SHP77 treated with DMSO at 0.1 percent for 48 hours (cell line): ENCODE measurements around the gene SUN2.

Source experiments
- DNase-seq: peaks from one replicate; lab custom pipeline; 2025; lab: John Stamatoyannopoulos, UW

Gene SUN2

DNA sequence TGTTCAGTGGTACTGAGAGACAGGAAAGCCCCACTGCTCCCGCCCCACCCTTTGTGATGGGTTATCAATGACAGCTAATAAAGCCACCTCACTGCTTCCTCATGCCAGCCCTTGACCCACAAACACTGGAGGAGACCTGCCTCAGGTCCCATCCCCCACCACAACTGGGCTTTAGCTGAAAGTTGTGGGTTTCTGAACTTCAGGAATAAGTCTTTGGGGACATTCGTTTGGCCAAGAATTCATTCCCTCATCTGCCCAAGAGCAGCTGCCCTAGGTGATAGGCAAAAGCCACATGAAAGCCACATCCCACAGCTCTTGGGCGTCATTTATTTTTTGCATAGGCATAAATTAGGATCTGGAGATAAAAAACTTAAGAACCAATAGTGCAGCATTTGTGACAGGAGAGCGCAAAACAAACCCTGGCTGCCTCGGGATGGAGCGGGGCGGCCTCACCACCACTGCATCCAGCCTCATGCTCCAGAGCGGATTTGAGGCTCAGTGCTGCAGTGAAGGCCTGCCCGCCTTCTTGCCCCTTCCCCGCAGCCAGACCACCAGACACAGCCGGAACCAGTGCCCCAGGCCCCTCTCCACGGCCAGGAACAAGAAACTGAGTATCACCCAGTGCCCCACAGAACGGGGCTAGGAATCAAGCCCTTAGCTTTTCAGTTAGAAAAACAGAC lies 21.2 kb downstream of the SUN2 start:
- DNase-seq, result no peak

GRCh38 chr22:38733724-38734381 lies 21.9 kb downstream of the SUN2 start:
- peak; percentile 85 for DNase-seq

GRCh38 chr22:38733329-38733723 lies 22.5 kb downstream of the SUN2 start:
- peak; percentile 64 for DNase-seq

DNA sequence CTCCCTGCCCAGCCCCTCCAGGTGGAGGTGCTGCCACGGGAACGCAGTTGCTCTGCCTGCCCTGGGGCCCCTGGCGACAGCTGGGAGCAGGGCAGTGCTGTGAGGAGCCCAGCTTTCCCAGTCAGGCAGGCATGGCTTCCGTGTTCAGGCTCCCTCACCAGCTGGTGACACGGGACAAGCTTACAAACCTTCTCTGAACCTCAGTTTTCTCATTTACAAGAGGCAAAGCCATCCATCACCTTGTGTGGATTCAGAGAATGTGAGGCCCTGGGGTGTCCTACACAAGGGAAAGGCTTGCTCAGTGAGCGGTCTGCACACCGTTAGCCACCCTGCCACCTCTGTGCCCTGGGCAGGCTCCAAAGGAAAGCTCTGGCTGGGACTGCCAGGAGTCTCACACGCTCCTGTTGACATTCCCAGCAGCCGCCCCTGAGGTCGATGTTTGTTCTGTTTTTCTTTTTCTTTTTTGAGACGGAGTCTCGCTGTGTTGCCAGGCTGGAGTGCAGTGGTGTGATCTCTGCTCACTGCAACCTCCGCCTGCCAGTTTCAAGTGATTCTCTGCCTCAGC lies 23.5 kb downstream of the SUN2 start:
- DNase-seq, result no peak

DNA sequence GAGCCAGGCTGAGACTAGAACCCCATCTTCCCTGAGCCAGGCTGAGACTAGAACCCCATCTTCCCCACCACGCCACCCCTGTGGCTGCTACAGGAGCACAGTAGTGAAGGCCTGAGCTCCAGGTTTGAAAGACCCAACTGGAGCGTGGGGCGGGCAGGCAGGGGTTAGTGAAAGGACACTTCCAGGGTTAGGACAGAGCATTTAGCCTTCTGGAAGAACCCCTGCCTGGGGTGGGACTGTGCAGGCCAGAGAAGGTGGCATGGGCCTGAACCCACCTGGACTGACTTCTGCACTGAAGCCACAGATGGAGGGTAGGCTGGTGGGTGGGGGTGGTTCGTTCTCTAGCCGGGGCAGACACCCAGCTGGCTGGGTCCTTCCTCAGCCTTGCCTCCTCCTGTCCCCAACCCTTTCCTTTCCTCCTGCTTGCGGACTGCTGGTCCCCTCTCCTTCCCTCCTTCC lies 24.1 kb downstream of the SUN2 start:
- DNase-seq, result no peak

- DNase-seq, result no peak
Measured at GRCh38 chr22:38730411-38730871, 25.4 kb downstream of the SUN2 start.

- no peak for DNase-seq
Measured at GRCh38 chr22:38729946-38730345, 25.9 kb downstream of the SUN2 start.

DNA sequence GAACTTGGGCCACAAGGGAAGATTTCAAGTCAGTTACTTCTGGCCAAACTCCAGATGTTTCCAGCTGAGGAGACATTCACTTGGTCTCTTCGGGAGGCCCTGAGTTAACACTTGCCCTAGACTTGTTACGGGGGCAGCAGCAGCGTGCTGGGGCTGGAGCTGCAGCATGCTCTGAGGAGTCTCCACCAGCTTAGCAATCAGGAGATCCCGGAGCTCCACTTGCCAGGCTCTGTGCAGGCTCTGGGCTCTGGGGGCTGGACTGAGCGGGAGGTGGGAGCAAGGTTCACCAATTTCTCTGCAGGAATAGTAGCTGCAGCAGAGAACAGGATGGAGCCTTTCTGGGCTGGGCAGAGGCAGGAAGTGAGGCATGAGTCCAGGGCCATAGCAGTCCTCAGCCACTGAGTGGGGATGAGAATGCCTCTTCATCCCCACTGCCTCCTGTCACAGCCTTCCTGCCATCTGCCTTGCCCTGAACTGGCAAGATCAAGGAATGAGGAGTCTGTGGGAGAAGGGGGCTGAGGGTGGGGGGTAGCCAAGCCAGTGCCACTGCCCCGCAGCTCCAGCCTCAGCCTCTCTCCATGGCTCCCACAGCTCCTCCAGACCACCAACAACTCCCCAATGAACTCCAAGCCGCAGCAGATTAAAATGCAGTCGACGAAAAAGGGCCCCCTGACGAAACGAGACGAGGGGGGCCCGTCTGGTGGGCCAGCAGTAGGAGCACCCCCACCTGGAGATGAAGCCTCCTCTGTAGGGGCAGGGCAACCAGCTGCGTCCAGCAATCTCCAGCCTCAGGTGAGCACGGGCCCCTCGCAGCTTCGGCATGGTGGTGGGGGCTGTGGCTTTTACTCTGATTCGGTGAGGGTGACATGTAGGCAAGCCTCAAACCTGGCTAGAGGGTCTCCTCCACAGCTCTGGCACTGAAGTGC lies 26.7 kb downstream of the SUN2 start:
- DNase-seq, result no peak

DNA sequence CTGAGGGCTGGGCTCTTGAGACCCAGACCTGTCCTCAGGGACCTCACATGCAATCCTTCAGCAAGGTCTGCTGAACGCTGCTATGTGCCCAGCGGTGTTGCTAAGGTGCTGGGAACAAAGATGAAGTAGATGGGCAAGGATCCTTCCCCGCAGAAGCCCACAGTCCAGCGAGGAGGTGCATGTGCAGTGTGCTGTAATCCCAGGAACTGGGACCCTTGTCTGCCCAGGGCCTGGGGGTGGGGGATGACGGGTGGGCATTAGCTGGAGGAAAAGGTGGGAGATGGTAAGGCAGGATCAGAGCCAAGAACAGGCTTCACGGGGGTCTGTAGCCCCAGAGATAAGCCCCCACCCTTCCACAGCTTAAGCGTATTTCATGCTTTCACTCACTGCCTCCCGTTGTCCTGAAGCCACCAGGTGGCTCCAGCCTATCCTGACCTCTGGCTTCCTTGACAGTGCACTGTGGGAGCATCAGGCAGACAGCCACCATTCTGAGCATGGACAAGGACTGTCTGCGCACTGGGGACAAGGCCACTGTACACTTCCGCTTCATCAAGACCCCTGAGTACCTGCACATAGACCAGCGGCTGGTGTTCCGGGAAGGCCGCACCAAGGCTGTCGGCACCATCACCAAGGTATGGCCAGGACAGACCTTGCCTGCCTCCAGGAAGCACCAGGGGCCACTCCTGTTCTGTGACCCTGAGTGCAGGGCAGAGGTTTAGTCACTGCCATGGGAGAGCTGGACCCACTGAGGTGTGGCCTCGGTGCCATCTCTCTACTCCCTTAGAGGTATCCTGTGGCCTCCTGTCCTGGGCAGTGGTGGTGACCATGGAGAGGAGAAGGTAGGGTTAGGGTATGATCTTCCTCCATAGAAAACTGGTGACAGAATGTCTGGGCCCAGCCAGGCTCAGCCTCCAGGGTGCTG lies 28.0 kb downstream of the SUN2 start:
- no peak for DNase-seq

DNA sequence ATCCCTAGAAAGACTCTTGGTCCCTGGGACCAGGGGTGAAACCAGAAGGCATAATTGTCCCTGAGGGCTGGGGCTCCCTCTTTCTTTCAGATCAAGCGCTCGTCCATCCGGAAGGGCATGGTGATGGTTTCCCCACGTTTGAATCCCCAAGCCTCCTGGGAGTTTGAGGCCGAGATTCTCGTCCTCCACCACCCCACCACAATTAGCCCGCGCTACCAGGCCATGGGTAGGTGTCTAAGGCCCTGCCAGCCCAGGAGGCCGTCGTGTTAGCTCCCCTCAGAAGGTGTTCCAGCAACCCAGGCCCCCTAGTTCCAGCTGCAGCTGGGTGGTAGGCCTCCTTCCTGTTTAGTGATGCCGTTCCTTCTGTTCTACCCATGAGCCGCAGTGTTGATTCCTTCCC lies 28.7 kb downstream of the SUN2 start:
- DNase-seq, result no peak

DNA sequence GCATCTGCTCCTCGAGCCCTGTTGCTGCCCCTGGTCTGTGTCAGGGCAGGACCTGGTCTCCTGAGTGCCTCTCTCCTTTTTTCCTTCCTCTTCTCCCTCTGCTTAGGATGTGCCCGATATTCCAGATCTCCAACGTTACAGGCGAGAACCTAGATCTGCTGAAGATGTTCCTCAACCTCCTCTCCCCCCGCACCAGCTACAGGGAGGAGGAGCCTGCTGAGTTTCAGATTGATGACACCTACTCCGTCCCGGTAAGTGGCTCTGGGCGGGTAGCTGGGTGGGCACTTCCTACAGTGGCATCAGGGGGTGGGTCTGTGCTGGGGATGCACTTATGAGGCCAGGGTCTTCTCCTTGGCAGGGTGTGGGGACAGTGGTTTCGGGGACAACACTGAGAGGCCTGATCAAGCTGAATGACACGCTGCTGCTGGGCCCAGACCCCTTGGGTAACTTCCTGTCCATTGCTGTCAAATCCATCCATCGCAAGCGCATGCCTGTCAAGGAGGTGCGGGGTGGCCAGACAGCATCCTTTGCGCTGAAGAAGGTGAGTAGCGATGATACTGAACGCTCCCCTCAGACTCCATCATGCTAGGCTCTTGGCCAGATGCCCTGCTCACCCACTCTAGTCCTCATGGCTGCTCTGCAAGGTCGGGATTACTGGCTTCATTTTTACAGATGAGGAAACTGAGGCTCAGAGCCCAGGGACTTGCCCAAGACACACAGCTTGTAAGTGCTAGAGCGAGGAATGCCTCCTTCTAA lies 29.7 kb downstream of the SUN2 start:
- no peak for DNase-seq

DNA sequence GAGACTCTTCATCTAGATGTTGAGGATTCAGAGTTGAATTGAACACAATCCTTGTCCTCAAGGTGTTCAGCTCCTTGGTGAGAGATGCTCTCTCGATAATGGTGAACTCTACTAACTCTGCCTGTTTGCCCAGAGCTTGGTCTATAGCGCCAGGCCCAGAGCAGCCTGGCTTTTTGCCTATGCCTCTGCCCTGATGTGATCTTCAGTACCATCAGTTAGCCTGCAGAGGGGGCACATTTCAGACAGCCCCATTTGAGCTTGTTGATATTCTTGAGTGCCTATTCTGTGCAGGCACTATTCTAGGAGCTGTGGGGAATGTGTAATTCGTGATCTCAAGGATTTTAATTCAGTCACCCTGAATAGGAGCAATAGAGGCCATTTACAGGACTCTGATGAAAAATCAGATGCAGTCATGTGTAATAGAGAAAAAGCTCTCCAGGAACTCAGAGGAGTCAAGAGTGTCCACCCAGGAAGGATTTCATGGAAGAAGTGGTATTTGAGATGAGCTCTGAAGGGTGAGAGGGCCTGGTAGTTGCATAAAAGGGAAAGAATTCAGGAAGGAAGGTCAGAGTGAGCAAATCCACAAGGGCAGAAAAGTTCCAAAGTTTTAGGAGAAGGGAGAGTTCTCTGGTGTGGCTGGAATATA lies 30.7 kb downstream of the SUN2 start:
- DNase-seq, result peak; percentile 20

GRCh38 chr22:38724176-38724575 lies 31.6 kb downstream of the SUN2 start:
- no peak for DNase-seq

DNA sequence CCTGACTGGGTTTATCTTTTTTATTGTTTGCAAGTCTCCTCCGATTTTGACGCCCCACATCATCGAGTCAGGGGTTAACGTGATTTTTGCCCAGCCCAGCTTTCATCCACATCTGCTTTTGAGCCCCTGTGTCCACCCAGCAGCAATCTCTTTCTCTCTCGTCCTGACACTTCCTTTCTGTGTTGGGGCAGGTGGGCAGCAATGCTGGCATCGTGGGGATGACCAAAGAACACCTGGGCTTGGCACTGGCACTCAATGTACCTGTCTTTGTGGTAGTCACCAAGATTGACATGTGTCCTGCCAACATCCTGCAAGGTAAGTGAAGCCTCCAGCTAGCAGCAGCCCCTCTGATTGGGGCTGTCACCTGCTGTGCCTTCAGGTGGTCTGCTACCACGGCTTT lies 34.2 kb downstream of the SUN2 start:
- DNase-seq, result no peak

DNA sequence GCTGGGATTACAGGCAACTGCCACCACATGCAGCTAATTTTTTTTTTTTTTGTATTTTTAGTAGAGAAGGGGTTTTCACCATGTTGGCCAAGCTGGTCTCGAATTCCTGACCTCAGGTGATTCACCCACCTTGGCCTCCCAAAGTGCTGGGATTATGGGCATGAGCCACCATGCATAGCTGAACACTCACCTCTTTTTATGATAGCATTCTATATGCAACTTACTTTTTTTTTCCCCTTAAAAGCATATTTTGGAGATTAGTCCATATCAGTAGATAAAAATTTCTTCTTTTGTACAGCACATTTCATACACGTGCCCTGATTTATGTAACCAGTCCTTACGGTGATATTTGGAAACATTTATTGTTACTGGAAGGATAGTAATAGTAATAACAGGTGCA lies 35.4 kb downstream of the SUN2 start:
- DNase-seq, result no peak

GRCh38 chr22:38719196-38719595 lies 36.6 kb downstream of the SUN2 start:
- no peak for DNase-seq

GRCh38 chr22:38718414-38718813 lies 37.4 kb downstream of the SUN2 start:
- DNase-seq, result no peak

DNA sequence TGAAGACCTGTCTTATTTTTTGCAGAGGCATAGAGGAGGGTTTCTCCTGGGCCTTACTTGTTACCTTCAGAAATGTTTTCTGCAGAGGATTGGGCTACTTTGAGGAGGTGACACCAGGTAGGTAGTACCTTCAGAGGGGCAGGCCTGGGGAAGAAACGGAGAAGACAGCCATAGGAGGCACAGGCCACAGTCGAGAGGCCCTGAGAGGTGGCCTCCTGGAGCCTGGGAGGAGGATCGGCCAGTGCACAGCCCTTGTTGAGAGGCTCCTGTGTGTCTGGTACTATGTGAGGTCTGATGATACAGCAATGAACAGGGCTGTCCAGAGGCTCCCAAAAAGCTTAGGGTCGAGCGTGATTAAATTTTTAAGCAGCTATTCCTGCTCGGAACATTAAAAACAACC lies 38.6 kb downstream of the SUN2 start:
- no peak for DNase-seq

GRCh38 chr22:38716826-38717225 lies 39.0 kb downstream of the SUN2 start:
- DNase-seq, result no peak

DNA sequence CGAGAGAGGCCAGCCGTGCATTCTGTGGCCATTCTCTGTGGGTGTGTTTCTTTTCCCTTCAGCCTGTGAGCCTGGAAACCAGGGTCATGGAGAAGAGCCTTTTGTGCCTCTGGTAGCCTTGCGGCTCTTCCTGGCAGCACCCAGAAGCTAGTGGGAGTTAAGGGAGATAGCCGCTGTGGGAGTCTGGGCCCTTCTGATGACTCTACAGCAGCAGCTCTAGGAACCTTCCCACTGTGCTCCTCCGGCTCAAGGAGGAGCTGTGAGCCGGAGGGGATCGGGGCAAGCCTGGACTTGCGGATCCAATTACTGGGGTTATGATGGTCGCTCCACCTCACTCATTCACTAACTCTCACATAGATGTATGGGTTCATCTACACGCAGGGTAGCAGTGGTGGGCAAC lies 39.5 kb downstream of the SUN2 start:
- DNase-seq, result no peak
